Fibroblast of pulmonary artery (primary cell): ENCODE data around the gene BLZF1.
A peak's percentile ranks its signal among the peaks of the same experiment; 100 is the strongest.

Source experiments
- DNase-seq: peaks from one replicate; pipeline ENCODE4 v3.0.0-alpha.2; 2010; ENCODE audit warnings: low read depth
- H3K4me3 ChIP-seq: replicated peaks from 2 replicates; pipeline ENCODE4 v1.5.1; 2011; ENCODE audit warnings: low read depth, mild to moderate bottlenecking, control low read depth, low read length, moderate library complexity
- CTCF ChIP-seq: IDR thresholded peaks from 2 replicates; pipeline ENCODE4 v1.5.1; 2011; ENCODE audit warnings: mild to moderate bottlenecking, control low read depth, low read length, inconsistent platforms; ENCODE audit errors: missing control alignments

Gene BLZF1

GRCh38 chr1:169367686-169368405, at the start of gene BLZF1, which contains the start of gene NME7:
Gene BLZF1, plus strand, starts transcription at chr1:169368195. Its CDS starts 1,328 bp downstream, at chr1:169369523.
Gene NME7, minus strand, starts transcription at chr1:169367797. Its CDS starts 87 bp downstream, at chr1:169367710.
- peak within 1 kb of the TSS; percentile 74 for H3K4me3 ChIP-seq
- no peak for TF ChIP-seq CTCF
- peak; percentile 97 for DNase-seq

- TF ChIP-seq CTCF, result no peak
- no peak overlapping the region for H3K4me3 ChIP-seq
- DNase-seq, result peak; percentile 16
Measured at GRCh38 chr1:169318536-169319244, 49.3 kb upstream of the BLZF1 start.

GRCh38 chr1:169321539-169321938, 46.5 kb upstream of the BLZF1 start:
- no peak overlapping the region for H3K4me3 ChIP-seq
- DNase-seq, result peak; percentile 60
- TF ChIP-seq CTCF, result no peak

GRCh38 chr1:169322138-169322537, 45.9 kb upstream of the BLZF1 start:
- H3K4me3 ChIP-seq, result no peak overlapping the region
- TF ChIP-seq CTCF, result no peak
- no peak for DNase-seq

GRCh38 chr1:169325117-169325516, 42.9 kb upstream of the BLZF1 start:
- TF ChIP-seq CTCF, result no peak
- DNase-seq, result no peak
- H3K4me3 ChIP-seq, result no peak overlapping the region

GRCh38 chr1:169326261-169326955, 41.6 kb upstream of the BLZF1 start:
- TF ChIP-seq CTCF, result no peak
- no peak for DNase-seq

More at GRCh38 chr1:169326261-169326955, 41.6 kb upstream of the BLZF1 start:
- no peak overlapping the region for H3K4me3 ChIP-seq
